ENCODE results near the gene ZNF581.

The ZNF581 gene

GRCh38 chr19:55640577-55641425 is 2.6 kb upstream of the ZNF581 start, which contains the start of gene ZNF580:
Gene ZNF580 (plus strand): TSS chr19:55641002. CDS start chr19:55642509, 1,507 bp downstream.
- Histone ChIP-seq H3K4me3 (ENCODE audit: low read depth, low read length, poor library complexity, severe bottlenecking) (peak within 1 kb of the TSS; percentile 89), H3K27me3 (ENCODE audit: insufficient read depth, low read length) (no peaks in the 10 kb centered on the region), H3K4me2 (ENCODE audit: low read length) (peak within 1 kb of the TSS; percentile 87), H3K9ac (ENCODE audit: low read length) (peak within 1 kb of the TSS; percentile 96), H3K79me2 (ENCODE audit: insufficient read depth, low read length) (peaks cover 17% of the 10 kb centered on the region), H3K9me3 (ENCODE audit: low read length) (no peaks in the 10 kb centered on the region), H3F3A (ENCODE audit: insufficient read depth, low read length) (0 out of 2 replicates have a peak, but pooled peaks cover 3% of the 10 kb centered on the region), H4K20me1 (ENCODE audit: insufficient read depth, low read length) (no peaks in the 10 kb centered on the region), H3K4me1 (ENCODE audit: insufficient read depth, low read length, severe bottlenecking) (peaks cover 60% of the 10 kb centered on the region), H3K9me2 (ENCODE audit: low read depth, low read length) (no peaks in the 10 kb centered on the region), H3K27ac (ENCODE audit: low read depth, low read length, poor library complexity, severe bottlenecking) (peak within 1 kb of the TSS; percentile 94), H3K36me3 (ENCODE audit: insufficient read depth, low read length) (peaks cover 24% of the 10 kb centered on the region), H2AFZ (ENCODE audit: low read length) (no peak within 1 kb of the TSS)
- TF ChIP-seq, protein P1, sequence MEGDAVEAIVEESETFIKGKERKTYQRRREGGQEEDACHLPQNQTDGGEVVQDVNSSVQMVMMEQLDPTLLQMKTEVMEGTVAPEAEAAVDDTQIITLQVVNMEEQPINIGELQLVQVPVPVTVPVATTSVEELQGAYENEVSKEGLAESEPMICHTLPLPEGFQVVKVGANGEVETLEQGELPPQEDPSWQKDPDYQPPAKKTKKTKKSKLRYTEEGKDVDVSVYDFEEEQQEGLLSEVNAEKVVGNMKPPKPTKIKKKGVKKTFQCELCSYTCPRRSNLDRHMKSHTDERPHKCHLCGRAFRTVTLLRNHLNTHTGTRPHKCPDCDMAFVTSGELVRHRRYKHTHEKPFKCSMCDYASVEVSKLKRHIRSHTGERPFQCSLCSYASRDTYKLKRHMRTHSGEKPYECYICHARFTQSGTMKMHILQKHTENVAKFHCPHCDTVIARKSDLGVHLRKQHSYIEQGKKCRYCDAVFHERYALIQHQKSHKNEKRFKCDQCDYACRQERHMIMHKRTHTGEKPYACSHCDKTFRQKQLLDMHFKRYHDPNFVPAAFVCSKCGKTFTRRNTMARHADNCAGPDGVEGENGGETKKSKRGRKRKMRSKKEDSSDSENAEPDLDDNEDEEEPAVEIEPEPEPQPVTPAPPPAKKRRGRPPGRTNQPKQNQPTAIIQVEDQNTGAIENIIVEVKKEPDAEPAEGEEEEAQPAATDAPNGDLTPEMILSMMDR (IDR thresholded peaks at IDR 0.05; ENCODE audit: low read length) = no peak
- no peak for TF ChIP-seq EZH2 (IDR thresholded peaks at IDR 0.05; ENCODE audit: borderline replicate concordance, low read length)

GRCh38 chr19:55641426-55642152 is 1.9 kb upstream of the ZNF581 start:
- Histone ChIP-seq H3K36me3 (ENCODE audit: insufficient read depth, low read length) (peaks cover 26% of the 10 kb centered on the region), H3K4me2 (ENCODE audit: low read length) (peak overlapping the region; percentile 87), H3K4me3 (ENCODE audit: low read depth, low read length, poor library complexity, severe bottlenecking) (peak overlapping the region; percentile 89), H3K79me2 (ENCODE audit: insufficient read depth, low read length) (peaks cover 10% of the 10 kb centered on the region), H2AFZ (ENCODE audit: low read length) (no peak overlapping the region), H3K4me1 (ENCODE audit: insufficient read depth, low read length, severe bottlenecking) (peaks cover 54% of the 10 kb centered on the region), H3F3A (ENCODE audit: insufficient read depth, low read length) (0 out of 2 replicates have a peak, but pooled peaks cover 3% of the 10 kb centered on the region), H3K27ac (ENCODE audit: low read depth, low read length, poor library complexity, severe bottlenecking) (peak overlapping the region; percentile 94), H3K9me2 (ENCODE audit: low read depth, low read length) (no peaks in the 10 kb centered on the region), H3K27me3 (ENCODE audit: insufficient read depth, low read length) (no peaks in the 10 kb centered on the region), H4K20me1 (ENCODE audit: insufficient read depth, low read length) (no peaks in the 10 kb centered on the region), H3K9me3 (ENCODE audit: low read length) (no peaks in the 10 kb centered on the region), H3K9ac (ENCODE audit: low read length) (peak overlapping the region; percentile 96)
- TF ChIP-seq, protein P1 (IDR thresholded peaks at IDR 0.05; ENCODE audit: low read length) = no peak
- TF ChIP-seq EZH2 (IDR thresholded peaks at IDR 0.05; ENCODE audit: borderline replicate concordance, low read length) = no peak

- H3K27ac ChIP-seq (ENCODE audit: low read depth, low read length, poor library complexity, severe bottlenecking) = peak overlapping the region; percentile 94
These were observed 1.1 kb upstream of the ZNF581 start for GRCh38 chr19:55642153-55643002.

More at GRCh38 chr19:55642153-55643002, 1.1 kb upstream of the ZNF581 start:
- Histone ChIP-seq H3K9me3 (ENCODE audit: low read length) (no peaks in the 10 kb centered on the region), H3K27me3 (ENCODE audit: insufficient read depth, low read length) (no peaks in the 10 kb centered on the region), H3K9ac (ENCODE audit: low read length) (peak overlapping the region; percentile 96), H2AFZ (ENCODE audit: low read length) (no peak overlapping the region), H3K4me2 (ENCODE audit: low read length) (peak overlapping the region; percentile 87), H3K4me1 (ENCODE audit: insufficient read depth, low read length, severe bottlenecking) (peaks cover 57% of the 10 kb centered on the region), H3K79me2 (ENCODE audit: insufficient read depth, low read length) (peaks cover 10% of the 10 kb centered on the region), H4K20me1 (ENCODE audit: insufficient read depth, low read length) (no peaks in the 10 kb centered on the region), H3F3A (ENCODE audit: insufficient read depth, low read length) (peaks cover 9% of the 10 kb centered on the region; the same call in 1 of the 2 replicates), H3K36me3 (ENCODE audit: insufficient read depth, low read length) (peaks cover 26% of the 10 kb centered on the region), H3K4me3 (ENCODE audit: low read depth, low read length, poor library complexity, severe bottlenecking) (peak overlapping the region; percentile 89), H3K9me2 (ENCODE audit: low read depth, low read length) (no peaks in the 10 kb centered on the region)
- TF ChIP-seq, protein P1 (IDR thresholded peaks at IDR 0.05; ENCODE audit: low read length) = no peak
- TF ChIP-seq EZH2 (IDR thresholded peaks at IDR 0.05; ENCODE audit: borderline replicate concordance, low read length) = no peak
